ENCODE data around the gene PLEKHB1. TPM values are rescaled to one million over a fixed set of nuclear protein-coding genes. Genes with fewer than 3 reads are reported as not detected.

The PLEKHB1 gene
- polyA plus RNA-seq, 3 donors = 0.05 to 0.88 (median 0.25) TPM

- no peak overlapping the region for H3K9ac ChIP-seq (ENCODE audit: insufficient read depth, low read length, poor library complexity, severe bottlenecking)
- H3K4me2 ChIP-seq (replicated peaks; ENCODE audit: extremely low read depth, low read length, poor library complexity, severe bottlenecking) = no peak overlapping the region
- H3K79me2 ChIP-seq (ENCODE audit: insufficient read depth, low read length) = no peaks in the 10 kb centered on the region
- H3K4me1 Mint-ChIP-seq = peaks cover 33% of the 10 kb centered on the region
- peaks cover 0 to 12% of the 10 kb centered on the region in 2 donors for H3K27me3 ChIP-seq (ENCODE audit: control insufficient read depth in 2 of 2, insufficient read depth in 2 of 2, low read length in 2 of 2)
- H3K9me3 Mint-ChIP-seq = no peaks in the 10 kb centered on the region
- no peaks in the 10 kb centered on the region for H4K20me1 ChIP-seq (ENCODE audit: insufficient read depth, low read length)
- H3K27me3 Mint-ChIP-seq (ENCODE audit: low read depth in 3 of 3) = peaks cover 13 to 18% (median 15%) of the 10 kb centered on the region in 3 donors
- TF ChIP-seq CTCF (IDR thresholded peaks at IDR 0.05) = no peak
- DNase-seq = no peak
- H3K27ac ChIP-seq (ENCODE audit: low read depth in 1 of 2, low read length in 2 of 2) = no peak overlapping the region
- no peaks in the 10 kb centered on the region for H3K36me3 ChIP-seq (replicated peaks in 1 of 2; ENCODE audit: control insufficient read depth in 1 of 2, insufficient read depth in 2 of 2, low read length in 2 of 2)
- intact Hi-C loops (cut with micrococcal nuclease) = loop anchor here in 1 of 2 donors (5.0 kb wide), 1 partner anchor 313 kb away; no protein-coding TSS in a partner anchor
- H3K4me3 Mint-ChIP-seq = no peak overlapping the region
- no peak overlapping the region for H3K4me3 ChIP-seq (replicated peaks in 1 of 3; ENCODE audit: low read depth in 2 of 3, low read length in 3 of 3)
- H2AFZ ChIP-seq (ENCODE audit: insufficient read depth, low read depth, low read length, poor library complexity, severe bottlenecking) = no peak overlapping the region
- peaks cover 0 to 5% of the 10 kb centered on the region in 2 donors for H3K36me3 Mint-ChIP-seq
- H3K27ac Mint-ChIP-seq = peak overlapping the region in 2 of 7 donors; percentile 50 to 59
- peaks cover 23 to 28% of the 10 kb centered on the region in 2 donors for H3K4me1 ChIP-seq (ENCODE audit: control insufficient read depth in 1 of 2, insufficient read depth in 2 of 2, low read length in 2 of 2)
- no peaks in the 10 kb centered on the region for H3K9me3 ChIP-seq (replicated peaks in 1 of 2; ENCODE audit: control insufficient read depth in 1 of 2, insufficient read depth in 1 of 2, low read length in 2 of 2)
These were observed 18.5 kb downstream of the PLEKHB1 start for GRCh38 chr11:73664877-73665276.

- Histone ChIP-seq H3K79me2 (ENCODE audit: insufficient read depth, low read length) (no peaks in the 10 kb centered on the region), H3K27me3 (ENCODE audit: control insufficient read depth in 2 of 2, insufficient read depth in 2 of 2, low read length in 2 of 2) (no peaks in the 10 kb centered on the region), H3K9ac (ENCODE audit: insufficient read depth, low read length, poor library complexity, severe bottlenecking) (no peak overlapping the region), H3K27ac (ENCODE audit: low read depth in 1 of 2, low read length in 2 of 2) (no peak overlapping the region), H3K4me3 (replicated peaks in 1 of 3; ENCODE audit: low read depth in 2 of 3, low read length in 3 of 3) (no peak overlapping the region), H3K36me3 (replicated peaks in 1 of 2; ENCODE audit: control insufficient read depth in 1 of 2, insufficient read depth in 2 of 2, low read length in 2 of 2) (no peaks in the 10 kb centered on the region), H3K4me2 (replicated peaks; ENCODE audit: extremely low read depth, low read length, poor library complexity, severe bottlenecking) (no peak overlapping the region), H3K4me1 (ENCODE audit: control insufficient read depth in 1 of 2, insufficient read depth in 2 of 2, low read length in 2 of 2) (peaks cover 11 to 15% of the 10 kb centered on the region in 2 donors), H4K20me1 (ENCODE audit: insufficient read depth, low read length) (no peaks in the 10 kb centered on the region), H3K9me3 (replicated peaks in 1 of 2; ENCODE audit: control insufficient read depth in 1 of 2, insufficient read depth in 1 of 2, low read length in 2 of 2) (no peaks in the 10 kb centered on the region), H2AFZ (ENCODE audit: insufficient read depth, low read depth, low read length, poor library complexity, severe bottlenecking) (no peak overlapping the region)
- intact Hi-C loops (cut with micrococcal nuclease) = no loop called here
- no peaks in the 10 kb centered on the region for H3K9me3 Mint-ChIP-seq
- no peak for TF ChIP-seq CTCF (IDR thresholded peaks at IDR 0.05)
- H3K27ac Mint-ChIP-seq = no peak overlapping the region
- H3K27me3 Mint-ChIP-seq (ENCODE audit: low read depth in 3 of 3) = peaks cover 2 to 5% (median 4%) of the 10 kb centered on the region in 3 donors
- H3K36me3 Mint-ChIP-seq = peaks cover 2 to 4% of the 10 kb centered on the region in 2 donors
- DNase-seq = no peak
- H3K4me1 Mint-ChIP-seq = peaks cover 16% of the 10 kb centered on the region
- no CpG with 5 or more reads among the region's 1 CpG for WGBS (ENCODE audit: insufficient coverage)
- no peak overlapping the region for H3K4me3 Mint-ChIP-seq
These were observed 21.5 kb downstream of the PLEKHB1 start for GRCh38 chr11:73667891-73668290.

All from CD14-positive monocyte (primary cell).